Measurements from ENCODE around the gene ST8SIA6.
"Not testable (repeated sequence)": the region's sequence is repeated elsewhere in the genome, so short reads cannot be mapped to it uniquely, and the experiment has no call there.

The ST8SIA6 gene, protein sequence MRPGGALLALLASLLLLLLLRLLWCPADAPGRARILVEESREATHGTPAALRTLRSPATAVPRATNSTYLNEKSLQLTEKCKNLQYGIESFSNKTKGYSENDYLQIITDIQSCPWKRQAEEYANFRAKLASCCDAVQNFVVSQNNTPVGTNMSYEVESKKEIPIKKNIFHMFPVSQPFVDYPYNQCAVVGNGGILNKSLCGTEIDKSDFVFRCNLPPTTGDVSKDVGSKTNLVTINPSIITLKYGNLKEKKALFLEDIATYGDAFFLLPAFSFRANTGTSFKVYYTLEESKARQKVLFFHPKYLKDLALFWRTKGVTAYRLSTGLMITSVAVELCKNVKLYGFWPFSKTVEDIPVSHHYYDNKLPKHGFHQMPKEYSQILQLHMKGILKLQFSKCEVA

DNA sequence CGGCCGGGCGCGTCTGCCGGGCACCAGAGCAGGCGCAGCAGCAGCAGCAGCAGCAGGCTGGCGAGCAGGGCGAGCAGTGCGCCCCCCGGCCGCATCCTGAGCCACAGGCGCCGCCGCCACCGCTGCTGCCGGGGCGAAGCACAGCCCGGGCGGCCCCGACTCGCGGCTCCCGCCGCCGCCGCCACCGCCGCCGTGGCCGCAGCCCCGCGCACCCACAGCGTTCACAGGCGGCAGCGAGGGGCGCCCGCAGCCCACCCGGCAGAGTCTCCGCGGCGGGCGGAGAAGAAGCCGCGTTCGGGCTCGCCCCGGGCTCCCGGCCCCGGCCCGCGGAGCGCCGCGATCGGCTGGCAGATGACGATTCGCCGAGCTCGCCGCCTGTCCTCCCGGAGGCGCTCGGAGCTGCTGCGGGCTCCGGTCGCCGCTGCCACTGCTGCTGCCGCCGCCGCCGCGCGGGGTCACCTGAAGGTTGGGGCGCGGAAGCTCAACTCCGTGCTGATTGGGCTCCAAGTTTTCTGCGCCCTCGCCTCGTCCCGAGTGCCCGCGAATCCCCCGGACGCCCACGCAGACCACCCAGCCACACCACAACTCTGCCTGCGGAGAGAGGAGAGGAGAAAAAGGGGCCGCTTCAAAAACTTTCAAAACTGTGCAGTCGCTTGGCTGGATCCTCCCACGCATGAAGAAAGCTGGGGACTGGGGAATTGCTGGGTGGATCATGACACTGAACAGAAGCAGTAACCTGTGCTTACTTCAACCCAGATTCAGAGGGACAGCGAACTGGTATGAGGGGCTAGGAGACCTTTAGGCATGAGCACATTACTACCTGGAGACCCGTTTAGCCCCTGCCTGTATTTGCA, at the start of gene ST8SIA6:
Gene ST8SIA6, minus strand, starts transcription at position 435 of the 854 bp plus-strand sequence. Its CDS starts 340 bp downstream, at position 95.
- TF ChIP-seq, protein P1, sequence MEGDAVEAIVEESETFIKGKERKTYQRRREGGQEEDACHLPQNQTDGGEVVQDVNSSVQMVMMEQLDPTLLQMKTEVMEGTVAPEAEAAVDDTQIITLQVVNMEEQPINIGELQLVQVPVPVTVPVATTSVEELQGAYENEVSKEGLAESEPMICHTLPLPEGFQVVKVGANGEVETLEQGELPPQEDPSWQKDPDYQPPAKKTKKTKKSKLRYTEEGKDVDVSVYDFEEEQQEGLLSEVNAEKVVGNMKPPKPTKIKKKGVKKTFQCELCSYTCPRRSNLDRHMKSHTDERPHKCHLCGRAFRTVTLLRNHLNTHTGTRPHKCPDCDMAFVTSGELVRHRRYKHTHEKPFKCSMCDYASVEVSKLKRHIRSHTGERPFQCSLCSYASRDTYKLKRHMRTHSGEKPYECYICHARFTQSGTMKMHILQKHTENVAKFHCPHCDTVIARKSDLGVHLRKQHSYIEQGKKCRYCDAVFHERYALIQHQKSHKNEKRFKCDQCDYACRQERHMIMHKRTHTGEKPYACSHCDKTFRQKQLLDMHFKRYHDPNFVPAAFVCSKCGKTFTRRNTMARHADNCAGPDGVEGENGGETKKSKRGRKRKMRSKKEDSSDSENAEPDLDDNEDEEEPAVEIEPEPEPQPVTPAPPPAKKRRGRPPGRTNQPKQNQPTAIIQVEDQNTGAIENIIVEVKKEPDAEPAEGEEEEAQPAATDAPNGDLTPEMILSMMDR (IDR thresholded peaks at IDR 0.05; ENCODE audit: extremely low read depth, missing control alignments), result no peak
- DNase-seq (ENCODE audit: low spot score), result peak; percentile 80

DNA sequence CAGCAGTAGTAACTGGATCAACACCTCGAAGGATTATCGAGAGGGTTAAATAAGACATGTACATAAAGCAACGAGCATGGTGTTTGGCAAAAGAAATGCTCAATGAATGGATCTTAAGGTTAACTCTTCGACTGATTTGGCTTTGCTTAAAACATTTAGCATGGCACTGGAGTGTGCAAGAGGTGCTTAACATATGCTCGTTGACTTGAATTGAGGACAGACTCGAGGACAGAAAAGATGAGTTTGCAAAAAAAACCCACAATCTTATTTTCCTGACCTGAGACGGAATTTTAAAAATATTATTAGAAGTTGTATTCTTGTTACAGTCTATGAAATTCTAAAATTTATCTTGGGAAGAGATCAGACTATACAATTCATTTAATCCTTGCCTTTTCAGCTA, 49.4 kb upstream of the ST8SIA6 start:
- DNase-seq (ENCODE audit: low spot score), result no peak
- TF ChIP-seq, protein P1 (IDR thresholded peaks at IDR 0.05; ENCODE audit: extremely low read depth, missing control alignments), result no peak

DNA sequence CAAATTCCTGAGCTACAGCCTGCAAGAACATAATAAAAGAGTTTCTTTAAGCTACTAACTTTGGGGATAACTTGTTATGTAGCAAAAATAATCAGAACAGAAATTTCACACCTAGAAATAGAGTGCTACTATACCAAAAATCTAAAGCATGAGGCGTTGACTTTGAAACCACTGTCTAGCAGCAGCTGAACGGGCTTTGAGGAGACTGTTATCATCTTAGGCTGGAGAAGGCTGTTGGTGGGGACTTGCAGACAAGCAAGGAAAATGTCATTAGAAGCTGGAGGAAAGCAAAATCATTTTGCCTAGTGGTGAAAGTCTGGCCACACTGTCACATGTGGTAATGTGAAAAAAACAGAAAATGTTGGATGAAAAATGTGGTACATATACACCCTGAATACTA, 48.4 kb upstream of the ST8SIA6 start:
- TF ChIP-seq, protein P1 (IDR thresholded peaks at IDR 0.05; ENCODE audit: extremely low read depth, missing control alignments), result no peak
- no peak for DNase-seq (ENCODE audit: low spot score)

DNA sequence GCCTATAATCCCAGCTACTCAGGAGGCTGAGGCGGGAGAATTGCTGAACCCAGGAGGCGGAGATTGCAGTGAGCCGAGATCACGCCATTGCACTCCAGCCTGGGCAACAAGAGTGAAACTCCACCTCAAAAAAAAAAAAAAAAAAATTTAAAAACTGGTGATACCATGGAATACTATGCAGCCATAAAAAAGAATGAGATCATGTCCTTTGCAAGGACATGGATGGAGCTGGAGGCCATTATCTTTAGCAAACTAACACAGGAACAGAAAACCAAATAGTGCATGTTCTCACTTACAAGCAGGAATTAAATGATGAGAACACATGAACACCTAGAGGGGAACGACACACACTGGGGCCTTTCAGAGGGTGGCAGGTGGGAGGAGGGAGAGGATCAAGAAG, 44.6 kb upstream of the ST8SIA6 start:
- not testable (repeated sequence) for DNase-seq (ENCODE audit: low spot score)

DNA sequence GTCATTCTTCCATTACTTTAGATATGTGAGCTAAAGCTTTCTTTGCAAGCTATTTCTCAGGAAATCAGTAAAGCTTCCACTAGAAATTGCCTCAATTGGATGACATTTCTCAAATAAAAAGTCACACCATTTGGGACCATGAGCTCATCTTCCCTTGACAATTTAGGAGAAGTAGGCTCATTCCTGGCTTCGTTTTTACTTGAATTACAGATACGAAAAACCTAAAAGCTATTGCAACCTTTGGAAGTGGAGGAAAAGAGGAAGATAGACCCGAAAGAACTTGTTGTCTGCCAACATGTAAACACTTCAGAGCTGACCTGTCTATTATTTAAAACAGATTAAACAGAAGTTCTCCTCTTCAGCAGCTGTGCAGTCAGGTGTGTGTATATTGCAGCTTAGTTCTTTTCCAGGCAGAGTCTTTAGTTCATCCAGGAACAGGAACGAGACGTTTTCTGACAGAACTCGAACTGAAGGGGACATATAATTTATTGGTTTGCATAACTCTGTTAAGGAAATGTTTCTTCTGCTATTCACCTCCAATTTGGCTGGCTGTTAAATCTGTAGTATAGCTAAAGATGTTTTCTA, 43.1 kb upstream of the ST8SIA6 start:
- DNase-seq (ENCODE audit: low spot score), result no peak
- TF ChIP-seq, protein P1 (IDR thresholded peaks at IDR 0.05; ENCODE audit: extremely low read depth, missing control alignments), result no peak

DNA sequence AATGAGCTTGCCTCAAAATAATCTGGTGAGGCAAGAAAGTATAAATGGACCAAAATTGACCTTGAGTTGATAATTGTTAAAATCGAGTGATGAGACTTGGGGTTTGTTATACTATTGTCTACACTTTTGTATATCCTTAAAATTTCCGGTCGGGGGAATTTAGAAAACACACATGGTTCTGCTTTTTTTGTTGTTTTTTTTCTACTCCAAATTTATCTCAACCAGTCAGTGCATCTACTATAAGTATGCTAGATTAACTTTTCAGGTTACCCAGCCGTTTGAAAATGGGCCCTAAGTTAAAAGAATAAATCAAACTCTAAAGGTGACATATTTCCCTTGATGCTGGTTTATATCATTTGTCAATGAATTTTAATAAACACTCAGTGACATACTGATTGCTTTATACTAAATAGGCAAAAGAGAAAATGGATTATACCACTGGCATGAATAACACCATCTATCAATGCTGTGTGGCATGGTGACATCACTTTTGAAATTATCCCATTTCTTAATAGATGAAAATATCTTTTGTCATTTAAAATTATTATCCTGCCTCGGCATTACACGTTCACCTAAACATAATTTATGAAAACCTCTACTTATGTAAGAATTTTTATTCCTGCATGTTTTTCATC, 40.3 kb upstream of the ST8SIA6 start:
- no peak for DNase-seq (ENCODE audit: low spot score)
- TF ChIP-seq, protein P1 (IDR thresholded peaks at IDR 0.05; ENCODE audit: extremely low read depth, missing control alignments), result no peak

DNA sequence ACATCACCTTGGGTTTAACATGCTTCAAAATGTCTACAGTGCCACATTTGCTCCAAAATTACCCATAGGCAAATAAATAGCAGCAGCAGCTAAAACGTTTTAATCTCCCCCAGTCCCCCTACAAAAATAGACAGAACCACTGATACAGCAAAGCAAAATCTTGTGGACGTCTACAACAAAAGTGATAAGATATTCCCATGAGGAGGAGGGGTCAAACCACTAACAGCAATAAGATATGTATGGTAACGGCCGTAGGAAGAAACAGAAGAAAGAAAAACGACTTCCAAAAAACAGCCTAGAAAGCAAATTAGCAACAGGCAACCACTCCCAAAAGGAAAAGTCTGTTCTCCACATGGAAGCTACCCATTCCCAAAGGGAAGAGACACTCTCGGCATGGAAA, 34.5 kb upstream of the ST8SIA6 start:
- DNase-seq (ENCODE audit: low spot score), result no peak
- TF ChIP-seq, protein P1 (IDR thresholded peaks at IDR 0.05; ENCODE audit: extremely low read depth, missing control alignments), result no peak
